UCSD-AML1 (cell line): ENCODE results near the gene PSMD5.
A peak's percentile ranks its signal among the peaks of the same experiment; 100 is the strongest.
"Not testable (repeated sequence)": the region's sequence is repeated elsewhere in the genome, so short reads cannot be mapped to it uniquely, and the experiment has no call there.

Experiments used
- DNase-seq: peaks from one replicate; lab custom pipeline; 2025; ENCODE audit not compliant: unreplicated experiment; lab: John Stamatoyannopoulos, UW

Gene PSMD5

DNA sequence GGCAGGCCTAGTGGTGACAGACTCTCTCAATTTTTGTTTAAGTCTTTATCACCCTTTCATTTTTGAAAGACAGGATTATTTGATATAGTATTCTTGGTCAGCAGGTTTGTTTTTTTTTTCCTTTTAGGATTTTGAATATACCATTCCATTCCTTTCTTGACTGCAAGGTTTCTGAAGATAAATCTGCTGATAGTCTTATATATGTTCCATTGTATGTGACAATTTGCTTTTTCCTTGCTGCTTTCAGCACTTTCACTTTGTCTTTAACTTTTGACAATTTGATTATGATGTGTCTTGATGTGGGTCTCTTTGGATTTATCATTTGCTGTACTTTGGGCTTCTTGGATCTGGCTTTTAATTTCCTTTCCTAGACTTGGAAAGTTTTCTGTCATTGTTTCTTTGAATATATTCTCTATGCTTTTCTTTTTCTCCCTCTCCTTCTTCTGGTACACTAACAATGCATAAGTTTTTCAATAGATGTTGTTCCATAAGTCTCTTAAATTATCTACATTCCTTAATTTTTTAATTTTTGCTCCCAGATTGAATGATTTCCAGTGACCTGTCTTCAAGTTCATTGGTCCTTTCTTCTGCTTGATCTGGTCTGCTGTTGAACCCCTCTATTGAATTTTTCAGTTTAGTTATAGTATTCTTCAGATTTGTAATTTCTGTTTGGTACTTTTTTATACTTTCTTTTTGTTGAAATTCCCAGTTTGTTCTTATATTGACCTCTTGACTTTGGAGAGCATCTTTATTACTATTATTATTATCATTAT is 34.9 kb downstream of the PSMD5 start:
- no peak for DNase-seq

DNA sequence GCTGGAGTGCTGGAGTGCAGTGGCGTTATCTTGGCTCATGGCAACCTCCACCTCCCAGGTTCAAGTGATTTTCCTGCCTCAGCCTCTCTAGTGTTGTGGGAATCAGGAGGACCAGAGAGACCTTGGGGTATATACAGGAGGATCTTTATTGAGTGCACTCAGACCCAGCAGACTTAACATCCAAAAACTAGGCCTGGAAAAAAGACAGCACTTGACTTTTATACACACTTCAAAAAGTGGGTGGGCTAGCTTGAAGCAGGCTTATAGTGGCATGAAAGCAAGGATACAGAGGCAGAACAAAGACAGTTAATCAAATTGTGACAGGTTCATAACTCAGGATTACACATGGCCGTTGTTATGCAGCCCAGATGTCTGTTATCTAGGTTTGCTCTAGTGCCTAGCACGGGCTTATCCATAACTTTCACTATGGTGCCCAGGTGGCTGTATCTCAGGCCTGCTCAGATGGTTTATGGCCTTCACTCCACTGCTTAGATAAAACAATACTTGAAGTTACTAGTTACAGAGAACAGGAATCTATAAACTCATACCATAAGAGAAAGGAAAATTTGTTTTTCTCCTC is 37.8 kb downstream of the PSMD5 start:
- DNase-seq, result not testable (repeated sequence)

DNA sequence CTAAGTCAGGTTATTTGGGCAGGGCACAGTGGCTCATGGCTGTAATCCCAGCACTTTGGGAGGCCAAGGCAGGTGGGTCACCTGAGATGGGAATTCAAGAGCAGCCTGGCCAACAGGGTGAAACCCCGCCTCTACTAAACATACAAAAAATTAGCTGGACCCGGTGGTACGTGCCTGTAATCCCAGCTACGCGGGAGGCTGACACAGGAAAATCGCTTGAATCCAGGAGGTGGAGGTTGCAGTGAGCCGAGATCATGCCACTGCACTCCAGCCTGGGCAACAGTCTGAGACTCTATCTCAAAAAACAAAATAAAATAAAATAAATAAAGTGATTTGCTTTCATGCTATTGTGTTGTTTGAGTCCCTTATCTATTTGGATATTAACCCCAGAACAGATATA is 41.3 kb downstream of the PSMD5 start:
- DNase-seq, result no peak

DNA sequence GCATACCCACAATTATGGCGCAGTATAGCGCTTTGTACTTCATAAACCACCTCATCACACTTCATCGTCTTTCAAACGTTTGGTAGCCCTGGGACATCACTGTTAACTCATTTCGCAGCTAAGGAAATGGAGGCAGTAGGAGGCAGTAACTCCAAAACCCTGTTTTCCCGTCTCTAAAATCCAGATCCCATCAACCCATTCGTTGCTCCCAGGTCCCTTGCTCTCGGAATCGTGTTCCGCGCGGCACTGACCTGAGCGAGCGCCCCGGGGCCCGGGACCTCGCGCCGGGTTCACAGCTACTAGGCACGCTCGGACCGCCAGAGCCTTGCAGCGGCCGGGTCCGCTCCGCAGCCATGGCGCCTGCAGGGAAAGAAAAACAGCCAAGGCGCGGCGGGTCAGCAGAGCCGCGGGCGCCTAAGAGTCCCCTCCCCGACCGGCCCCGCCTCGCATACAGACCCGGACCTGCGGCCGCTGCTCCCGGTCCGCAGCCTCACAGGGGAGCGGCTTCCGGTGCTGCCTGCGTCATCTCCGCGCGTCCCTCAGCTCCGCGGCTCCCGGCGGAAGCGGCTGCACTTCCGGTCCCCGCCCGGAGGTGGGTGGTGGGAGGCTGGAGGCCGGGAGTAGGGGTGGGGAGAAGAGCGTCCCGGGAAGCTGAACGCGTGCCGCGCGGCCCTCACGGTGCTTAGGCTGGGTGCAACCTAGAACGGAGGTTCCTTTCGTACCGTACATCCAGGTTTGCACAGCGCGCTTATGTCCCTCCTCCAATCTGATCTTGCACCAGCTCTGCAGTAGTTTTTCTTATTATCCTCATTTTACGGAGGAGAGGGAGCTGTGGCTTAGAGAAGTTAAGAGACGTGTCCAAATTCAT is 49.6 kb downstream of the PSMD5 start, which contains the start of gene FBXW2:
FBXW2 (minus strand) TSS at position 519 of the 868 bp plus-strand sequence. CDS start 5,158 bp downstream, outside the sequence.
- peak; percentile 94 for DNase-seq

DNA sequence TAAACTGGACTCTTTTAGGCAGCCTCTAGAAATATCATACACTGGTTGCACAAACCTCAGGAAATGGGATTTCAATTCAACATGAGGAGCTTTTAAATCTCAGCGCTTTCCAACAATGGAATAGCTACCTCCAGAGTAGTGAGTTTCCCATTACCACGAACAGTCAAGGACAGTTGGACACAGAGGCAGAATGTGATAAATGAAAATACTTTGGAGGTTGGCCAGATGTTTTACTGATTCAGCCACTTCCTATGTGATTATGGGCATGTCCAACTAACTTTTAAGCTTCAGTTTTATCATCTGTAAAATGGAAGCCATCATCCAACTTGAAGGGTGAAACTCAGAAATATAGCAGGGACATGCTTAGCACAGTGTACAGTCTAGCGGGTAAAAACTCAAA is 51.6 kb downstream of the PSMD5 start:
- DNase-seq, result no peak

GRCh38 chr9:120787933-120788332 is 54.8 kb downstream of the PSMD5 start:
- DNase-seq, result no peak

GRCh38 chr9:120783602-120784047 is 59.1 kb downstream of the PSMD5 start:
- no peak for DNase-seq

DNA sequence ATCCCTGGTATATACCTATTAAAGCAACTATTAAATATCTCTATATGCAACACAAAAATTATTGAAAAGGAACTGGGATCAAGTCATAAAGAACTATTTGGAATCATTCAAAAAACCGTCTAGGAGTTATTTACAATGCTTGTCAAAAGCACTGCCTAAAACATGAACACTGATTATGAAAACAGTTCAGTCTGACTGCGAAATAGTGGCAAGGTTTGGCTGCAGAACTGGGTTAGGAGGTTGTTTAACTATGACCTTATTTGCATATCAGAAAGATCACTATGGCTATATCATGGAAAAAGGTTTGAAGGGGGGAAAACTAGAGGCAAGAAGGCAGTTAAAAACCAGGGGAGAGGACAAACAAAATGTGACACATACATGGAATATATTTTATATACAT is 61.5 kb downstream of the PSMD5 start:
- no peak for DNase-seq

- no peak for DNase-seq
These were observed 62.4 kb downstream of the PSMD5 start for GRCh38 chr9:120780367-120780766.

DNA sequence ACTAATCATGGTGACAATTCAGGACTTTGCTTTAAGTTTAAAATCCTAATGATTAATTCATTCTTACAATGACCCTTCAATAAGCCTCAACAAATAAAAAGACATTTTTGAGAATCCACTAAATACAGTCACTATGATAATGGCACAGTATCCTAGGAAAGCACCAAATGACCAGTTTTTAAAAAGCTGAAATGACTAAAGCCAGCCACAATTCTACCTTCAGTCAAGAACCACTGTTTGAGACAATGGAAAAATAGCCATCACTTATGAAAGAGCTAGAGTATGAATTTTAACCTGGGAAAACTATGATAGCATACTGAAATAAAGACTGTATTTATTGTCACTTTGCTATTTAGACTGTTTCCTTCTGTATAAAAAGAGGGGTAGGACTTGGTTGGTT is 63.5 kb downstream of the PSMD5 start:
- no peak for DNase-seq

GRCh38 chr9:120778758-120779157 is 64.0 kb downstream of the PSMD5 start:
- no peak for DNase-seq

GRCh38 chr9:120777229-120777628 is 65.5 kb downstream of the PSMD5 start:
- no peak for DNase-seq

DNA sequence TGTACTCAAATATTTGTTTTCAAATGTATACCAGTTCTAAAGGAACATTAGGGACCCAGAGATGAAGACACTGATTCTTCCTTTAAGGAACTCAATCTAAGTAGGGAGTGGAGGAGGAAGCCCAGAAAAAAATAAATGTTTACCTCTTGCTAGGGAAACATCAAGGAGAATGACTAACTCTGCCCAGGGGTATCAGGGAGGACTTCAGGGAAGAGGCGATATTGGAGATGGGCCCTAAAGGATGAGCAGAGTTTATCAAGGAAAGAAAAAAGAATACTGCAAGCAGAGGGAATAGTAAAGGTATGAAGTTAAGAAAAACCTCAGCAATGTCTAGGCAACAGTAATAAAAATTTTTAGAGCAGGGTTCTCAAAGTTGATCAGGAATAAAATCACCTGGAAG is 65.9 kb downstream of the PSMD5 start:
- DNase-seq, result no peak

GRCh38 chr9:120775859-120776258 is 66.9 kb downstream of the PSMD5 start:
- no peak for DNase-seq

DNA sequence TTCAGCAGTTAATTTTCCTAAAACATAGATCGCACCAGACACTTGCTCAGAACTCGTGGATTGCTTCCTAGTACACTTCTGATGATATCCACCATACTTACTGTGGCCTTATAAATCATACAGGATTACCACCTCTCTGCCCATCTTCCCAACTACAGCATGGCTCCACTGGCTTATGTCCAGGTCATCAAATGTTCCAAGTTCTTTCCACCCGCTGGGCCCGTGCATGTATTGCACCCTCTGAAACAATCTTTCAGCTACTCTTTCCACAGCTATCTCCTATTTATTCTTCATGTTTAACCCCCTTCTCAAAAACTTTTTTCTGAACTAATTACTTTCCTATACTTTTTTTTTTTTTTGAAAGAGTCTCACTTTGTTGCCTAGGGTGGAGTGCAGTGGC is 68.0 kb downstream of the PSMD5 start:
- DNase-seq, result no peak

DNA sequence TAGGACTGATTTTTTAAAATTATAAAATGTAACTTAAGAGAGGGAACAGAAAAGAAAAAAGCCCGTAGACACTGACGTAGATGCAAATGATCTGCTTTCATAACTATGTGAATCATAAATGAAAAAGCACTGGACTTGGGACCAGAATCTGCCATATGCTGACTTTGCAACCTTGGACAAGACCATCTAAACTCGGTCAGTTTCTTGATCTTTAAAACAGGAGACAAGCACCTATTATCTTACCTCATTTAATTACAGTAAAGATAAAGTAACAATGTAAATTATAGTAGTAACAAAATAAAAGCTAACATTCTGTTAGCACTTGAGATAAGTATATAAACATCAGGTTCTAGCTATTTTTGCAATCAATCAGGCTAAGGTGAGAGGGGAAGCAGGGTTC is 69.5 kb downstream of the PSMD5 start:
- DNase-seq, result no peak

GRCh38 chr9:120770931-120771330 is 71.8 kb downstream of the PSMD5 start:
- no peak for DNase-seq

- no peak for DNase-seq
These were observed 73.8 kb downstream of the PSMD5 start for GRCh38 chr9:120768886-120769285.

GRCh38 chr9:120768247-120768646 is 74.5 kb downstream of the PSMD5 start:
- DNase-seq, result no peak

DNA sequence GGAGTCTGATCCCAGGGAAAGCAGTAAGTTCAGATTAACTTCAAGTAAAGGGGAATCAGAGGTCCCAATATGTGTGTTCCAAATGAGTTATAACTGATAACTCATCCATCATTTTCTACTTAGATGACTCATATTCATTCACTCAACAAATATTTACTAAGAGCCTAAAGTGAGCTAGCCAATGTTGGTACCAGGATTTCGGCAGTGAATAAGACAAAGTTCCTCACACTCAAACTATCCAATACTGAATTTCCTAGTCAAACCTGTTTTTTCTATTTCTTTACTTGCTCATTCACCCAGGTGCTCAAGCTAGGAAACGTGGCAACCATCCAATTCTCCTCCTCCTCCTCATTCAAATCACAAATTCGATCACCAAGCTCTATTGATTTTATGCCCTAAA is 75.3 kb downstream of the PSMD5 start:
- DNase-seq, result no peak
